ENCODE measurements around the gene GSTK1.
"Not testable (repeated sequence)": the region's sequence is repeated elsewhere in the genome, so short reads cannot be mapped to it uniquely, and the experiment has no call there.

The GSTK1 gene

GRCh38 chr7:143263266-143264195, at the start of gene GSTK1:
Gene GSTK1 (plus strand): TSS chr7:143263441. CDS start chr7:143263514, 73 bp downstream.
- DNase-seq = peak; percentile 91

- not testable (repeated sequence) for DNase-seq
These were observed 49.8 kb upstream of the GSTK1 start for GRCh38 chr7:143213478-143213877.

- peak; percentile 70 for DNase-seq
These were observed 48.2 kb upstream of the GSTK1 start for GRCh38 chr7:143214789-143215679.

DNA sequence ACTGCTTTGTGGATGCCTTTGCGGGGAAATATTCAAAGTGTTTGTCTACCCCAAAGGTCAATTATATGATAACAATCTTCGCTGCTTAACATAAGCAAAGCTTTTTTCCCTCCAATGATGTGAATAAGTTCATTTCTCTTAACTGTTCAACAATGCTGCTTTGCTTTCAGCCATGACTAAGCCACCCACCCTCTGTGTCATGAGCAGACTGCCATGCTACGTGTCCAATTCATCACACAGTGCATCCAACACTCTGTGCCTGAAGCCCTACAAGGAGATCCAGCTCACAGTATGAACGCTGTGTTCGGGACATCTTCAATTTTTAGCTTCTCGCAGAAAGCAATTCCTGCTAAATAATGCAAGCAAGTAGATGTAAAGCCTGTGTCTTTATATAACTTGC, 47.1 kb upstream of the GSTK1 start:
- DNase-seq = no peak

- no peak for DNase-seq
These were observed 46.6 kb upstream of the GSTK1 start for GRCh38 chr7:143216686-143217085.

- DNase-seq = no peak
These were observed 45.4 kb upstream of the GSTK1 start for GRCh38 chr7:143217806-143218205.

DNA sequence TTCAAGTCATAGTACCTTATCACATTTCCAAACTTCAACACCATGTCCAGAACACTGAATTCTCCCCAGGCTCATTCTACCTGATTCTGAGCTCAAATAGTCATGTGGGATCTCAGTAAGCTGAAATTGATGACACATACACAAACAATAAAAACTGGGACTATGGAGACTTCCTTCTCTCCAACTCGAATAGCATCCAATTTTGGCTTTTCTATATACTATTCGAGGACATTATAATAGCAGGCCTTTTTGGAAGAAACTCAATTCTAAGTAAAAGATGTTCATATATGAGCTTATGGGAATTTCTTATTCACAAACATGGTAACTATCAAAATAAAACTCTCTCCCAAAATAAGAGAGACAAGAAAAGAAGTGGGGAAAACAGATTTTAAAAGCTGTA, 42.0 kb upstream of the GSTK1 start:
- no peak for DNase-seq

DNA sequence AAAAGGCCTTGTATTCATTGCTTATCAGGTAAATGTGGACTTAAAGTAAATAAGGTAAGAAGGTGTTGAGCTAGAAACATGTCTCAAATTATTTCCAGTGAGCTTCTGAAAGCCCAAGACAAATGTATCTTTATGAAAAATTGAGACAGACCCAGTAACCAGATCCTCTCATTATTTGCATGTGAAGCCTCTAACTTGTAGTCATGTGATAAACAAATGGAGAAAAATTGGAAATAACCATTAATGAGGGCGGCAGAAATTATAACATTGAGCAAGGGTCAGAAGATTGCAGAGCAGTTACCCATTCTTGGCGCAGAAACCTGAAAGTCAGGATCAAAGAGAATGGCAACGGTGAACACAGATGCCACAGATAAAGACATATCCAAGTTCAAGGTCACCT, 41.5 kb upstream of the GSTK1 start, which contains the start of gene TAS2R40:
TSS of gene TAS2R40 (plus strand) at position 301 of the 400 bp plus-strand sequence. CDS start at position 343, 42 bp downstream.
- DNase-seq = no peak

GRCh38 chr7:143222782-143223181, 40.5 kb upstream of the GSTK1 start:
- no peak for DNase-seq

GRCh38 chr7:143223784-143224183, 39.5 kb upstream of the GSTK1 start:
- no peak for DNase-seq

DNA sequence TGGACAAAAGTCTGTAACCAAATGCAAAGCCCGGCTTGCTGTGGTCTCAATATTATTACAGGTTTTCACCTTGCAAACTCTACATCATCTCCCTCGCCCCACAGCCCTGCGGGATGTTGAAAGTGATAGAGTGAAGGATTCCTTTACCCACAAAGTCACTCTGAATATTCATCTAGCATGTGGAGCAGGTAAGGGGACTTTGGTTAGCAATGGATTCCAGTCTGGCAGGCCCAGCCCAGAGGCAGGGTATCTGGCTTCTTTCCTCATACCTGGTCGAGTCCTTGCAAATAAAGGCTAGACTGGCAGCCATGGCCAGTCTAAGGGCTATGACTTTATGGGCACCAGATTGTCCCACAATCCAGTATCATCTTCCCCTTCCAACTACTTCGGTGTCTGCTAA, 38.2 kb upstream of the GSTK1 start:
- DNase-seq = no peak

DNA sequence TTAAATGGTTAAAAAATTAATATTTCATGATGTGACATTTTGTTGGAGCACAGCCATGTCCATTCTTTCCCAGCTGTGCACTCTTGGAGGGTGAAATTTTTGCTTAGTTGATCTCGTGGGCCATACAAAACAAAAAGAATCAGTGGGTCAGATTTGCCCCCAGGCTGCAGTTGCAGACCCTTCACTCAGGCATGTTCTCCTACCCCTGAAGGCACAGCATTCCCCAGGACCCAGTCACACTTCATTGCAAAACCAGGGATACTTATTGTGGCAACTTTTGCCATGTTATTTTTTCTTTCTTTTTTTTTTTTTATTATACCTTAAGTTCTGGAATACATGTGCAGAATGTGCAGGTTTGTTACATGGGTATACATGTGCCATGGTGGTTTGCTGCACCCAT, 35.4 kb upstream of the GSTK1 start:
- DNase-seq = no peak

DNA sequence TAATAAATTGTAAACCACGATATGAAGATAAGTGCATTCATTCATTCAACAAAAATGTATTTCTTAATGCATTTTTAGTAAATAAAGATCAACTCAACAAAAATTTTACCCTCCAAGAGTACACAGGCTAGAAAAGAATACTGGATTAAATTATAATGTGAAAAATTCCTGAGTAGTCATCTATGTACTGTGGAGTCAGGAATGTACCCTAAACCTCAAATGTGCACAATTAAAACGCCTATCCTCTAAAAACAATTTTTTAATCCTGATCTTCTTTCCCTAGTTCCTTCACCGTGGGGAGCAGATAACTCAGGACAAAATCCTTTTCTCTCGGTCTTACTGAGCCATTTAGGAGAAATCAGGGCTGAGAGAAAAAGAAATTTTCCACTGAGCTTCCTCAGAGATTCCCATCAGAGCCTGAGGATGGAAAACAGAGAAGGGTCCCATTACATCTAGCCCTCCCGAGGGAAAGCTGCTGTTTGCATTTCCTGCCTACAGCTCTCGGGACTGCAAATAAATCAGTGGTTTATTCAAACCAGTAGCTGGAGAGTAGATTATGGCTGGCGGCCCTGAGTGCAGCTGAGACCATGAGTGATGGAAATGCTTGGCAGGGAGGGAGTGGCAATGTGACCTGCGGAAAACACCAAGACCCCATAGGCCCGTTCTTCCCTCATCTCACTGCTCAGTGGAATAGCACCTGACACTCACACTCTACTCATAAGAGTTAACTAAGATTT, 34.0 kb upstream of the GSTK1 start:
- no peak for DNase-seq

DNA sequence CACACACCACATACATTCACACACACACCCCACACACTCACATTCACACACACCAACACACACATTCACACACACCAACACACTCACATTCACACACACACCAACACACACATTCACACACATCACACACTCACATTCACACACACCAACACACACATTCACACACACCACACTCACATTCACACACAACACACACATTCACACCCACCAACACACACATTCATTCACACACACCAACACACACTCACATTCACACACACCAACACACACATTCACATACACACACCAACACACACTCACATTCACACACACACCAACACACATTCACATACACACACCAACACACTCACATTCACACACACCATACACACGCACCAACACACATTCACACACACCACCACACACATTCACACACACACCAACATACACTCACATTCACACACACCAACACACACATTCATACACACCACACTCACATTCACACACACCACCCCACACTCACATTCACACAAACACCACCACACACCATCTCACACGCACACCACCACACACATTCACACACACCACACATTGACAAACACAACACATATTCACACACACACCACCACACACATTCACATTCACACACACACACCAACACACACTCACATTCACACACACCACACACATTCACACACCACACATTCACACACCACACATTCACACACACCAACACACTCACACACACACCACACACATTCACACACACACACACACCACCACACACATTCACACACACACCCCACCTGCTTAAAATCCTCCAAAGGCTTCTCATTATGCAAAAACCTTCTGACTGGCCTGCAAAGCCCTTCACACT, 32.4 kb upstream of the GSTK1 start:
- DNase-seq = no peak

DNA sequence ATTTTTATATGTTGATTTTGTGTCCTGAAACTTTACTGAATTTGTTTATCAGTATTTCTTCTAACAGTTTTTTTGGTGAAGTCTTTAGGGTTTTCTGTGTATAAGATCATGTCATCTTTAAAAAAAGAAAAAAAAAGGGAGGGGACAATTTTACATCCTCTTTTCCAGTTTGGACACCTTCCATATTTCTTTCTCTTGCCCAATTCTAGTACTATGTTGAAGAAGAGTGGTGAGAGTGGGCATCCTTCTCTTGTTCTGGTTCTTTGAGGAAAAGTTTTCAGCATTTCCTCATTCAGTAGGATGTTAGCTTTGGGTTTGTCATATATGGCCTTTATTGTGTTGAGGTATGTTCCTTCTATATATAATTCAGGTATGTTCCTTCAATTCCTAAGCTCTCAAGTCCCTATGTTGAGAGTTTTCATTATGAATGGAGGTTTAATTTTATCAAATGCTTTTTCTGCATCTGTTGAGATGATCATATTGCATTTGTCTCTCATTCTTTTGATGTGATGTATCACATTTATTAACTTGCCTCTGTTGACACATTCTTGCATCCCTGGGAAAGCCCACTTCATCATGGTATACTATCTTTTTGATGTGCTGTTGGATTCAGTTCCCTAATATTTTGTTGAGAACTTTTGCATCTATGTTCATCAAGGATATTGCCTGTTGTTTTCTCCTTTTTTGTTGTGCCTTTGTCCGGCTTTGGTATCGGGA, 29.3 kb upstream of the GSTK1 start:
- no peak for DNase-seq

DNA sequence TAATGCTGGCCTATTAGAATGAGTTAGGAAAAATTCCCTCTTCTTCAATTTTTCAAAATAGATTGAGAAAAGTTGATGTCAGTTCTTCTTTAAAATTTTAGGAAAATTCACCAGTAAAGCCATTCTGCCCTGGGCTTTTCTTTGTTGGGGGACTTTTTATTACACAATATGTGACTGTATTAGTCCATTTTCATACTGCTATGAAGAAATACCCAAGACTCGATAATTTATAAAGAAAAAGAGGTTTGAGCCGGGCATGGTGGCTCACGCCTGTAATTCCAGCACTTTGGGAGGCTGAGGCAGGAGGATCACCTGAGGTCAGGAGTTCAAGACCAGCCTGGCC, 28.7 kb upstream of the GSTK1 start:
- DNase-seq = no peak

- no peak for DNase-seq
These were observed 27.7 kb upstream of the GSTK1 start for GRCh38 chr7:143235561-143235960.

DNA sequence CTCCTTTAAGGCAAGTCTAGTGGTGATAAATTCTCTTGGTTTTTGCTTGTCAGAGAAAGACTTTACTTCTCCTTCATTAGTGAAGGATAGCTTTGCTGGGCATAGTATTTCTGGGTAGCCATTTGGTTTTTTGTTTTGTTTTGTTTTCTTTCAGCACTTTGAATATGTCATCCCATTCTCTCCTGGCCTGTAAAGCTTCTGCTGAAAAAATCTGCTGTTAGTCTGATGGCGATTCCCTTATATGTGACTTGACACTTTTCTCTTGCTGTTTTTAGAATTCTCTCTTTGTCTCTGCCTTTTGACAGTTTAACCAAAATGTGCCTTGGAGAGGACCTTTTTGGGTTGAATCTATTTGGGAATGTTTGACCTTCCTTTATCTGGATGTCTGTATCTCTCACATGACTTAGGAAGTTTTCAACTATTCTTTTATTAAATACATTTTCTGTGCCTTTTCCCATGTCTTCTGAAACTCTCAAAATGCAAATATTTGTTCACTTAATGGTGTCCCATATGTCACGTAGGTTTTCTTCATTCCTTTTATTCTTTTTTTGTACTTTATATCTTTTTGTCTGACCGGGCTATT, 26.7 kb upstream of the GSTK1 start:
- DNase-seq = no peak

DNA sequence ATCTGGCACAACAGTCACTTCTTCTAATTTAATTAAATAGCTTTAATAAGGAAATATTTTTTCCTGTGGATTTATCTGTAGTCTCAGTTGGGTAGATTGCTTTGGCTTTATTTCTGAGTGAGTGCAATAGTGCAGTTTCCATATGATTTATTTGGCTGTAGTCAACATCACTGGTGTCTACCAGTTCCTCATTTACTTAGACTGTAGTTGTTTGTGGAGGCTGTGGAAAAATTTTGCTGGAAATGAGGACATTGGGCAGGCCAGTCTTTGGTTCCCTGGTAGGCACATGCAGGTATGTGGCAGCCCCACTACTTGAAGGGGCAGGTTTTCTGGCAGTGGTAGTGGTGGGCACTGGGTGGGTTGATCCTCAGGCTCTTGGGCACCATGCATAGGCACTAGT, 25.9 kb upstream of the GSTK1 start:
- no peak for DNase-seq

- no peak for DNase-seq
These were observed 24.8 kb upstream of the GSTK1 start for GRCh38 chr7:143238289-143238980.

Measured in activated CD8-positive, alpha-beta memory T cell treated with anti-CD3 and anti-CD28 coated beads for 24 hours (primary cell).